HK-2 (cell line): ENCODE results near the gene KCNH3.
"Not testable (repeated sequence)": the region's sequence is repeated elsewhere in the genome, so short reads cannot be mapped to it uniquely, and the experiment has no call there.

ENCODE experiments used
- DNase-seq: peaks from one replicate; pipeline ENCODE4 v3.0.0-alpha.2; 2018; ENCODE audit not compliant: unreplicated experiment

Gene KCNH3

GRCh38 chr12:49538510-49539403, at the start of gene KCNH3:
Gene KCNH3, plus strand, starts transcription at chr12:49539030. Its CDS starts 387 bp downstream, at chr12:49539417.
- DNase-seq, result peak; percentile 64

GRCh38 chr12:49489154-49489553, 49.7 kb upstream of the KCNH3 start:
- no peak for DNase-seq

GRCh38 chr12:49489720-49490119, 49.1 kb upstream of the KCNH3 start:
- no peak for DNase-seq

GRCh38 chr12:49491823-49492222, 47.0 kb upstream of the KCNH3 start:
- DNase-seq, result no peak

- DNase-seq, result no peak
Observed at GRCh38 chr12:49493900-49494299, 44.9 kb upstream of the KCNH3 start.

- no peak for DNase-seq
Observed at GRCh38 chr12:49496417-49497360, 42.1 kb upstream of the KCNH3 start.

- no peak for DNase-seq
Observed at GRCh38 chr12:49501895-49502294, 36.9 kb upstream of the KCNH3 start.

GRCh38 chr12:49502590-49502989, 36.2 kb upstream of the KCNH3 start:
- DNase-seq, result no peak

- DNase-seq, result peak; percentile 76
Observed at GRCh38 chr12:49503674-49504180, 35.1 kb upstream of the KCNH3 start.

- DNase-seq, result no peak
Observed at GRCh38 chr12:49505672-49506071, 33.2 kb upstream of the KCNH3 start.

GRCh38 chr12:49507139-49507538, 31.7 kb upstream of the KCNH3 start:
- no peak for DNase-seq

GRCh38 chr12:49509681-49510080, 29.1 kb upstream of the KCNH3 start:
- not testable (repeated sequence) for DNase-seq

- no peak for DNase-seq
Observed at GRCh38 chr12:49511410-49511809, 27.4 kb upstream of the KCNH3 start.

GRCh38 chr12:49512546-49512945, 26.3 kb upstream of the KCNH3 start:
- DNase-seq, result no peak

- DNase-seq, result peak; percentile 47
Observed at GRCh38 chr12:49515266-49515665, 23.6 kb upstream of the KCNH3 start.

- DNase-seq, result no peak
Observed at GRCh38 chr12:49518914-49519573, 19.8 kb upstream of the KCNH3 start.

GRCh38 chr12:49519574-49519936, 19.3 kb upstream of the KCNH3 start:
- DNase-seq, result no peak

- no peak for DNase-seq
Observed at GRCh38 chr12:49521389-49521788, 17.4 kb upstream of the KCNH3 start.

- no peak for DNase-seq
Observed at GRCh38 chr12:49524660-49525324, 14.0 kb upstream of the KCNH3 start.

- no peak for DNase-seq
Observed at GRCh38 chr12:49525942-49526341, 12.9 kb upstream of the KCNH3 start.
